Left hindlimb (tissue), 1 donor: ENCODE measurements around the gene CKAP5.

Experiments
- DNase-seq: peaks from one replicate; pipeline ENCODE4 v3.0.0-alpha.2; 2018

The CKAP5 gene

DNA sequence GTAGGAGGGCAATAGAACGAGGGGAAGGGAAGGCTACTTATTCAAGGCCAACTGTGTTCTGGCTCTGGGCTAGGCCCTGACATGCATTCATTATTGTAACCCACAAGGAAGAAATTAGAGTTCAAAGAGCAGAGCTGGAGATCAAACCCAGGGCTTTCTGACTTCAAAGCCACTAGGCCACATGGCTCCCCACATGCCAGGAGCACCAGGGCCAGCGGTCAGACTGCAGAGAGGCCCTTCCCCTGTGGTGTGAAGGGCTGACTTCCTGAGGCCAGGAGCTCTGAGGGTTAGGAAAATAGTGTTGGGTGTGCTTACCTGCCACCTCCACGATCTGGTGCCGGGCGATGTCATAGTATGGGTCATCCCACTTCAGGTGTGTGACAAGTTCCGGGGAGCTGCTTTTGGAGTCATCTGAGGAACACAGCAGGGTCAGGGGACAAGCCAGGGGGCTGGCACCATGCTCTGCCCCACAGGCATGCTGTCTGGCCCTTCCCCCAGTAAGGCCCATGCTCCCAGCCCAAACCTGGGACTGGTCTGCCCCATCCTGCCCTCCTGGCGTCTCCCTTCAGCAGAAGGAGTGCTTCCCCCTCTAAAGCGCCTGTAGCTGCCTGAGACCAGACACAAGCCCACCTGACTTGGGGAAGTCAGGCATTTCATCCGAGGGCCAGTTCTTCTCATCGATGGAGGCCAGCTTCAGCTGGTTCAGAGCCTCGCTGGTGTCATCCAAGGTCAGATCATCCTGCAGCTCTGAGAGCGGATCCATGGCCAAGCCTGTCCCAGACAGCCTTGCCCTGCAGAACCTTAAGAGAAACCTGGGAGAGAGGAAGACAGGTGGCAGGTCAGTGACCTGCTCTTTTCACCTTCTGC, 150.5 kb downstream of the CKAP5 start:
- DNase-seq = no peak

DNA sequence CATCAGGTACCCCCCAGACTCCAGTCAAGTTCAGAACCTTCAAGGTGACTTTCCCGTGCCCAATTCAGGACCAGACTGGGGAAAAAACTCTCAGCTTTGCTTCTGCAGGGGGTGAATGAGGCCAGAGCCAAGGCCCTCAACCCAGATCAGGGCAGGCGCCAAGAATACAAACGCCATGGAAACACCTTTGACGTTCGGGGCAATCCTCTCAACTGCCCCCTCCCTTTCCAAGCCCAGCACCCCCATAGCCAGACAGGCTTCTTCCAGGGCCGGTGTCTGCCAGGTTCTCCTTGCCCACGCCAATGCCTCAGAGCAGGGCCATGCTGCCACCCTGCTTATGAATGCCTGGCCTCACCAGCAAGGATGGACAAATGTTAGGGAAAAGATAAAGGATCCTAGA, 151.5 kb downstream of the CKAP5 start:
- DNase-seq = no peak

DNA sequence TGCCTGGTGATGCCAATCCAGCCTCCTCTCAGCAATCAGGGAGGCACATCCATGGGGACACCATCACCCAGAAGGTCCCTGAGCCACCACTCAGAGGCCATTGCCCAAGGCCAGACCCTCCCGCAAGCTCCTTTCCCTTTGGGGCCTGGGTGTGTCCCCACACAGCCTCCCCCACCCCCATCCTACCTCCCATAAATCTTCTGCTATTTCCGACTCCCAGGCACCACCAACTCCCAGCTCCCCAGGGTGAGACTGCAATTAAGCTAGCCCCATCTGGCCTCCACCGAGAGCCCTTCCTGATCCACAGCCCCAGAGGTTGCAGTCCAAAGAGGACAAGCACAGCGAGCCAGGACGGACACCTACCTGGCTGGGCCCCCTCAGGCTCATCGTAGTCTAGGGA, 152.0 kb downstream of the CKAP5 start:
- DNase-seq = no peak

DNA sequence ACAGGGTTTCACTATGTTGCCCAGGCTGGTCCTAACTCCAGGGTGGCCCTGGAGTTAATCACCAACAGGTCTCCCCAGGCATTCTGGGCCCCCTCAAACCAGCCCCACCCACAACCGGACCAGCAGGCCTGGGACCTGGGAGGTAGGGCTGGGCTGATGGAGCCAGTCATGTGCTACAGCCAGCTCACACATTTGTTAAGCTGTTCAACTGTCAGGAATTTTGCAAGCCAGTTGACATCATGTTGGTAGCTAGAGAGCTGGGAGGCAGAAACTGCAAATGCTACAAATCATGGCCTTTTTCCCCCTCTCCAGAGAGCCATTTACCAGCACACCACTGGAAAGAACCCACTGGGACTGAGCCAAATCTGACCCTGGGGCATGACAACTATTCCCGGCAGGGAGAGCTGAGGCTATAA, 152.5 kb downstream of the CKAP5 start:
- DNase-seq = no peak
